Gastroesophageal sphincter (tissue), 3 donors: ENCODE measurements around the gene GMDS.

ENCODE experiments used
- CTCF ChIP-seq, 4 experiments: fragments of 200-600 bp in 2 of 4; fragments of 450-650 bp in 2 of 4; sonication (generic) in 1 of 4; IDR thresholded peaks; one replicate each; pipeline ENCODE4 v1.5.1; 2017 to 2019; ENCODE audit warnings: antibody characterized with exemption in 4 of 4, mild to moderate bottlenecking in 2 of 4, moderate library complexity in 2 of 4
- EP300 ChIP-seq: sonication (generic); formaldehyde crosslinking; IDR thresholded peaks from one replicate; pipeline ENCODE4 v1.6.1; 2017; ENCODE audit warnings: antibody characterized with exemption, mild to moderate bottlenecking
- POLR2A ChIP-seq, 2 donors: fragments of 450-650 bp; IDR thresholded peaks; one replicate each; pipeline ENCODE4 v1.6.1; 2017; ENCODE audit warnings: antibody characterized with exemption in 2 of 2, mild to moderate bottlenecking in 2 of 2, moderate library complexity in 1 of 2
- POLR2AphosphoS5 ChIP-seq: sonication (generic); formaldehyde crosslinking; IDR thresholded peaks from one replicate; pipeline ENCODE4 v1.6.1; 2017; ENCODE audit warnings: antibody characterized with exemption

GRCh38 chr6:2221726-2222274, 23.6 kb downstream of the GMDS start:
- TF ChIP-seq EP300 (no peak), POLR2AphosphoS5 (no peak), POLR2A (IDR thresholded peaks at IDR 0.05) (no peak), CTCF (IDR thresholded peaks at IDR 0.05) (no peak)
